HG02970 (cell line): ENCODE data around the gene USP32.
"Not testable (repeated sequence)": the region's sequence is repeated elsewhere in the genome, so short reads cannot be mapped to it uniquely, and the experiment has no call there.

Experiments
- ATAC-seq: cut with Tn5 transposase; IDR thresholded peaks from one replicate; pipeline ENCODE4 v1.9.1; 2021; ENCODE audit warnings: mild to moderate bottlenecking, moderate library complexity, moderate number of reproducible peaks; ENCODE audit not compliant: unreplicated experiment, low FRiP score

USP32 gene

GRCh38 chr17:60345233-60345632 lies 46.7 kb downstream of the USP32 start:
- ATAC-seq, result no peak

DNA sequence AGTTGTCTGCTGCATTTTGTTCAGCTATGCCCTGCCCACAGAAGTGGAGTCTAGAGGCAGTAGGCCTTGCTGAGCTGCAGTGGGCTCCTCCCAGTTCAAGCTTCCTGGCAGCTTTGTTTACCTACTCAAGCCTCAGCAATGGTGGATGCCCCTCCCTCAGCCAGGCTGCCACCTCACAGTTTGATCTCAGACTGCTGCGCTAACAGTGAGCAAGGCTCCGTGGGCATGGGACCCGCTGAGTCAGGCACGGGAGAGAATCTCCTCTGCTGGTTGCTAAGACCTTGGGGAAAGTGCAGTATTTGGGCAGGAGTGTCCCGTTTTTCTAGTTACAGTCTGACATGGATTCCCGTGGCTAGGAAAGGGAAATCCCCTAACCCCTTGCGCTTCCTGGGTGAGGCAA lies 49.4 kb downstream of the USP32 start:
- ATAC-seq, result not testable (repeated sequence)

DNA sequence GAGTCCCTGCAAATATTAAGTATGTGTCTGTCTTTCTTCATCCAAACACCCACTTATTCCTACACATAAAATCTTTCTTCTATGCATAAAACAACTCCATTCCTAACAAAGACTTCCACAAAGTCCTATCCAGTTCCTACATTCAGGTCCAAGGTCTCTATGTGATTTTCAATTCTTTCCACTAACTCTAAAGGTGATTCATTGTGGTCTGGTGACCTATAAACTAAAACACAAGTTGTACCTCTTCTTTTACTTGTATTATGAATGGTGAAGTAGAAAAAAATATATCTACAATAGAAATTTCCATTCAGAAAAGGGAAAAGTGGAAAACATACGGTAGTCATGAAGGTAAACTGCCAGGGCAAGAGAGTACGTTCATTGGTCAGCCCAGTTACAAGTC lies 56.6 kb downstream of the USP32 start:
- no peak for ATAC-seq

DNA sequence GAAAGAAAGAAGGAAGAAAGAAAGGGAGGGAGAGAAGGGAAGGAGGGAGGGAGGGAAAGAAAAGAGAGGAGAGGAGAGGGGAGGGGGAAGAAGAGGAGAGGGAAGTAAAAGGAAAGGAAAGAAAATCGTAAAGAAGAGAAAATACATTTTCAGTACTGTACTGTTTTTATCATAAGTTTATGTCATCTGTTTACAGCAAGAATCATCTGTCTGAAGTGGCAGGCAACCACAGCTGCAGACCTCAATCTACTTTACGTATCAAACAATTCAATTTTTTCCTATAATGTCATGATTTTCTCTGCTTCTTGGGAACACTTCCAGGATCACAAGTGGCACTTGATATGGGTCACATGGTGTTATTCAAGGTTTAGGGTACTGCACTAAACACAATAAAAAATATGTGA lies 58.3 kb downstream of the USP32 start:
- ATAC-seq, result no peak

DNA sequence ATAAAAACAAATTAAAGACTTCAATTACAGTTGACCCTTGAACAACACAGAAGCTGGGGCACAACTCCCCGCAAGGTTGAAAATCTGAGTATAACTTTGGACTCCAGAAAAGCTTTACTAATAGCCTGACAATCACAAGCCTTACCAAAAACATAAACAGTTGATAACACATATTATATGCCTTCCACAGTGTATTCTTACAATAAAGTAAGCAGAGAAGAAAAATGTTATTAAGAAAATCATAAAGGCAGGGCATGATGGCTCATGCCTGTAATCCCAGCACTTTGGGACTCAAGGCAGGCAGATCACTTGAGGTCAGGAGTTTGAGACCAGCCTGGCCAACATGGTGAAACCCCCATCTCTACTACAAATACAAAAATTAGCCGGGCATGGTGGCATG lies 58.9 kb downstream of the USP32 start:
- ATAC-seq, result not testable (repeated sequence)

- ATAC-seq, result no peak
Observed at GRCh38 chr17:60332574-60332973, 59.4 kb downstream of the USP32 start.

DNA sequence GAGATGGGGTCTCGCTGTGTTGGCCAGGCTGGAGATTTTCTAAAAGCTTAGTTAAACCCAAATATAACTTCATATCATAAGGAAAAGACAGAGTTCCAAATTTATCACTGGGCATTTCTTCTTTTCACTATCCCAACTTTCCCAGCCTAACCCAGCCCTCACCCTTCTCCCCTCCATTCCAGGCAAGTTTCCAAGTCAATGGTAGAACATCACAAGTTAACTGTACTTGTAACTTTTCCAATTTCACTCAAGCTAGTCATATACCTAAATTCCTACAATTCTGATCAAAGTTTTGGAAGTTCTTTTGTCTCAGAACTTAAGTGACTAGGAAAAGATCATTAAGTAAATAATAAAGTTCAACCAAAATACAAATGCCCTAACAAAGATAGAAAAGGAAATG lies 61.2 kb downstream of the USP32 start:
- ATAC-seq, result no peak

DNA sequence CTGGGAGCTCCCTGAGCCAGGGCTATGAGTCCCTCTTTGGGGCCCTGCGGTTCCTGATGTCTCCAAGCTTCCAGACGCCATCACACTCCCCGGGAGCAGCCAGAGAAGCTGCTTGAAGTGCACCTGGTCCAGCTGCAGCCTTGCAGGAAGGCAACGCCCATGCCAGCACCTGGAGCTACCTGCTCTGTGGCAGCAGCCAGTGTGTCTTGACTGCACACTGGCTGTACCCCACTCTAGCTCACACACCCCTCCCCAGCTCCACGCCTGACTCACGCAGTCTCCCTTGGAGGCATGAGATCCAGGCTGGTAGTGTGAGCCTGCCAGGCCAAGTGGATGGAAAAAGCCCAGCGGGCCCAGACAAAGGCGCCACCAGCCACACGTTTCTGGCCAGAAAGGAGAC lies 63.3 kb downstream of the USP32 start:
- ATAC-seq, result no peak

GRCh38 chr17:60327901-60328273 lies 64.0 kb downstream of the USP32 start:
- ATAC-seq, result no peak

DNA sequence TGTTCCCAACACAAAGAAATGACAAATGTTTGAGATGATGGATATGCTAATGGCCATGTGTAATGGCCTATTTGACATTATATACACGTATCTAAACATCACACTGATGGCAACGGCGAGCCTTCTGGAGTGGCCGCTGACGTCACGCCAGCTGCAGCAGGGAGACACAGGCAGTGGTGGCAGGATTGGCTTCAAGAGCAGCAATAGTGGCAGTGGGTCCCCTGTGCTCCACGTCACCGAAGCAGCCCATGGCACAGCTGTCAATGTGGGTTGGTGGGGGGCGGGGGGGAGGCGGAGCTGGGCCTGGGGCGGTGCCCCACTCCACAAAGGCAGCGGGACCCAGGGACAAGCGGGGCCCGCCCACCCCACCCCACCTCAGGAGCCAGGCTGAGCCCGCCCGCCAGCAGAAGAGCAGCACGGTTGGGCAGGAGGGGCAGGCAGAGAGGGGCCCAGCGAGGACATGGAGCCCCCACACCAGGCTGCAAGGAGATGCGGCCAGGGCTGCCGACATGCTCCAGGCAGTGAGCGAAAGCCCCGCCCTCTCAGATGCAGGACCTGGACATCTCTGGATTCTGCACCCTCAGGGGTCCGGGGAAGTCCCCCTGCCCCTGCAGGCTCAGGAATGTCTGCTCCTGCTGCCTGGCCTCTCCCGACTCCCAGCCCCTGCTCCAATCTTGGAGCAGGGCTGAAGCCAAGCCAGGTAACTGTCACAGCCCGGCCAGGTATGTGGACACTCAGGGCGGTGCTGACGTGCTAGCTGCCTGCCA lies 64.6 kb downstream of the USP32 start:
- no peak for ATAC-seq

GRCh38 chr17:60326702-60327101 lies 65.2 kb downstream of the USP32 start:
- ATAC-seq, result no peak

- no peak for ATAC-seq
Observed at GRCh38 chr17:60325730-60326524, 66.0 kb downstream of the USP32 start.

DNA sequence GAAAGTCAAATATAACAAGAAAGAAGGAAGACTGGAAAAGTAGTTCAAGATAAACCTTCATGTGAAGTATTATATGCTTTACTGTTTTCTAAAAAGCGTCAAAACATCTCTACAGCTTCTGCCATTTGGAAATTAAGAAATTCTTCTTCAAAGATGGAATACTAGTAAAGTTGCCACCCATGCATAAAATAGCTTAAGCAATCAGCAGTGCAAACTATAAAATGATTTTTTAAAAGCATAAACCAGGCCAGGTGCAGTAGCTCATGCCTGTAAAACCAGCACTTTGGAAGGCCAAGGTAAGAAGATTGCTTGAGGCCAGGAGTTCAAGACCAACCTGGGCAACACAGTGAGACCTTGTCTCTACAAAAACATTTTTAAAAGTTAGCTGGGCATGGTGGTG lies 68.2 kb downstream of the USP32 start:
- ATAC-seq, result no peak

- ATAC-seq, result no peak
Observed at GRCh38 chr17:60322056-60322387, 69.9 kb downstream of the USP32 start.

DNA sequence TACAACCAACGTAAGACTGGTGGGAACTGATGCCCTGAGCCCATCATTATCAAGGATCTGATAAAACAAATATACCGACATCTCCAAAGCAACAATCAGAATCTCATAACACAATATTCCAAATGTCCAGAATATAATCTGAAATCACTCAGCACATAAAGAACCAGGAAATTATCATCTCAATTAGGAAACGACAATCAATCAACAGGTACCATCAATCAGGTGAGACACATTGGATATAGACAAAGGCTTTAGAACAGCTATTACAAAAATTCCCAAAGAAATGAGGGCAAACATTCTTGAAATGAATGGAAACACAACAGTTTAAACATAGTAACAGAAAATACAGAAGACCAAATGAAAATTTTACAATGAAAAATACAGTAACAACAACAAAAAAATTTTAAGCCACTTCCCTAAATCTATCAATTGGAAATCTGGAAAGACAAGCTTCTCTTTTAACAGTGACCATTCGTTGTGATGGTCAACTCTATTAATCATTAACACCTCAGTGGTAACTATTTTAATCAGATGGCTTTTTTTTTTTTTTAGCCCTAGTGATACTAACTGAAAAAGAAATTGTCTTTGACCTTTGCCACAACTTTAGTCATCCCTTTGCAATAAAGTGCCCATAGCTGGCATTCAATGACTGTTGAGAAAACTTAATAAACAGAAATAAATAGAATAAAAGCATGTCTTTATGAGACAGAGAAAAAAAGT lies 70.4 kb downstream of the USP32 start:
- no peak for ATAC-seq

DNA sequence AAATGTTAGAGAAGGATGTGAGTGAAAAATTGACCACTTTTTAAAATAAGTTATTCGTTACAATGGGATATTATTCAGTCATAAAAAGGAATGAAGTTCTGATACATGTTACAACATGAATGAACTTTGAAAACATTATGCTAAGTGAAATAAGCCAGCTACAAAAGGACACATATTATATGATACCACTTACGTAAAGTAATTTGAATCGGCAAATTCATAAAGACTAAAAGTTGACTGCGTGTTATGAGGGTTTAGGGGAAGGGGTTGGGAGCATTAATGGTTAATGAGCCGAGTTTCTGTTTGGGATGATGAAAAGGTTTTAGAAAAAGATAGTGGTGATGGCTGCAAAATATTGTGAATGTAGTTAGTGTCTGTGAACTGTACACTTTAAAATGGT lies 73.1 kb downstream of the USP32 start:
- ATAC-seq, result no peak

DNA sequence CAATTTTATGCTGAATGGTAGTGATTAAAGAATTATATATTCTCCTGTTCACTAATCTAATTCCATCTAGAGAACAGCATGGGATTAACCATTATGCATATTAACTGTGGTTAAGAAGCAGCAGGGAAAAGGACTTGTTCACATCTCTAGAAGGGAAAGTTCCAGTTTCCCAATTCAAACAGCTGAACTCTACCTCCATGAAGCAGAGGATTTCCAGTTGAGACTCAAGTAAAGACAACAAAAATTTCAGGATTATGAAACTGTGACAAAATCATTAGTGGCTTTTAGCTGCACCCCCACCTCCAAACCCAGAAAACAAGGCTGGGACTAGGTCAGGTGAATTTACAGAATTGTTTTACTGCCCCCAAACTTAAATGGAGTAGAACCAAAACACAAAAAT lies 73.6 kb downstream of the USP32 start:
- no peak for ATAC-seq

GRCh38 chr17:60315650-60316049 lies 76.3 kb downstream of the USP32 start:
- ATAC-seq, result no peak

DNA sequence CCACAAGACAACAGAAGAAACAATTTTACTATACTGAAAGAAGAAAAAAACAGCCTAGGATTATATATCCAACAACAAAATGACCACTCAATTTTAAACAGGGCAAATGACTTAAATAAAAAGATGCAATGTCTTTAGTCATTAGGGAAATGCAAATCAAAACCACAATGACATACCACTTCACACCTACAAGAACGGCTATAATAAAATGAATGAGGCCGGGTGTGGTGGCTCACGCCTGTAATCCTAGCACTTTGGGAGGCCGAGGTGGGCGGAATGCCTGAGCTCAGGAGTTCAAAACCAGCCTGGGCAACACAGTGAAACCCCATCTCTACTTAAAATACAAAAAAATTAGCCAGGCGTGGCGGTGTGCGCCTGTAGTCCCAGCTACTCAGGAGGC lies 77.0 kb downstream of the USP32 start:
- not testable (repeated sequence) for ATAC-seq

DNA sequence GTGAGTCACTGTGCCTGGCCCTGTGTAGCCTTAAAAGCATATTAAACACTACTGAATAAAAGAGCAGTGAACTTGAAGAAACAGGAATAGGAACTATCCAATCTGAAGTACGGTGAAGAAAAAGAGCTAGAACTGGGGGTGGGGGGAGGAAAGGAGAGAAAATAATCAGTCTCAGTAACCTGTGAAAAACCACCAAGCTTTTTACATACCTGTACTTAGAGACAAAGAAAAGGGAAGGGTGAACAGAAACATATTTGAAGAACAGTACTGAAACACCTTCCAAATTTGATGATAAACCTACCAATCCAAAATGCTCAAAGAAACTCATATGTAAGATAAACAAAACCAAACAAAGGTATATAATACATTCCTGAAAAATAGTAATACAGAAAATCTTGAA lies 77.5 kb downstream of the USP32 start:
- ATAC-seq, result no peak

DNA sequence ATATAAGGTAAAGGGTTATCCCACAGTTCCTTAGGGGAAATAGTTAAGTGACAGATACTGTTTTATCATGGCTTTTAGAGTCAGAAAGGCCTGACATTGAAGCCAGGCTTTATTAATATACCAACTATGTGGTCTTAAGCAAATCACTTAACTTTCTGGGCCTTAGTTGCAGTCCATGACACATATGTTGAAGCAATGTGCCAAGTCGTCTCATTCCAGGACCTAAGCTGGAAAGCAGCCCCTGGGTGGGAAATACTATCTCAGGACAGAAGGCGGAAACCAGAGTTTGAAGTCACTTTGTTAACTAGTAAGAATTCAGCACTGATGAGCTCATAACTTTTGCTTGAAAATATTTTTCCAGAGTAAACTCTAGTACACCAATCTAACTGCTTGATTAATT lies 80.0 kb downstream of the USP32 start:
- no peak for ATAC-seq

GRCh38 chr17:60311186-60311585 lies 80.7 kb downstream of the USP32 start:
- no peak for ATAC-seq
